HUES48 (cell line): ENCODE results near the gene RNF34.

Experiments used
- H3K27ac ChIP-seq: one replicate; pipeline ENCODE4 v1.7.0; 2013; ENCODE audit warnings: low read depth, low read length, inconsistent platforms
- H3K27me3 ChIP-seq: 2 replicates; pipeline ENCODE4 v1.6.1; 2013; ENCODE audit warnings: mild to moderate bottlenecking, low read length; ENCODE audit not compliant: control insufficient read depth, insufficient read depth
- H3K36me3 ChIP-seq: 2 replicates; pipeline ENCODE4 v1.6.1; 2013; ENCODE audit warnings: low read length; ENCODE audit not compliant: control insufficient read depth, insufficient read depth
- H3K4me1 ChIP-seq: 2 replicates; pipeline ENCODE4 v1.6.1; 2013; ENCODE audit warnings: mild to moderate bottlenecking, low read length; ENCODE audit not compliant: control insufficient read depth, insufficient read depth
- H3K4me3 ChIP-seq: 2 replicates; pipeline ENCODE4 v1.5.1; 2013; ENCODE audit warnings: mild to moderate bottlenecking, low read depth, low read length
- H3K9ac ChIP-seq: 2 replicates; pipeline ENCODE4 v1.6.1; 2013; ENCODE audit warnings: mild to moderate bottlenecking, low read depth, low read length, moderate library complexity
- H3K9me3 ChIP-seq: 2 replicates; pipeline ENCODE4 v1.6.1; 2013; ENCODE audit warnings: low read length; ENCODE audit not compliant: control insufficient read depth, insufficient read depth

RNF34 gene

GRCh38 chr12:121470751-121471150, 70.8 kb downstream of the RNF34 start:
- Histone ChIP-seq H3K4me1 (peaks cover 11% of the 10 kb centered on the region), H3K27me3 (no peaks in the 10 kb centered on the region; the same call in 1 of the 2 replicates), H3K9ac (no peak overlapping the region), H3K9me3 (no peaks in the 10 kb centered on the region), H3K4me3 (no peak overlapping the region), H3K27ac (no peak overlapping the region), H3K36me3 (no peaks in the 10 kb centered on the region; the same call in 1 of the 2 replicates)

- Histone ChIP-seq H3K27me3 (no peaks in the 10 kb centered on the region), H3K4me1 (peaks cover 11% of the 10 kb centered on the region), H3K9ac (no peak overlapping the region), H3K4me3 (no peak overlapping the region), H3K9me3 (no peaks in the 10 kb centered on the region), H3K27ac (no peak overlapping the region), H3K36me3 (no peaks in the 10 kb centered on the region; the same call in 1 of the 2 replicates)
These were observed 72.4 kb downstream of the RNF34 start for GRCh38 chr12:121472150-121472905.
